T-helper 2 cell treated with Interferon-gamma antibody and Interleukin-4, amounts not matched to agents 100 ng/mL and 5 ng/mL, for 36 hours (primary cell): ENCODE data around the gene FIBCD1. TPM values are rescaled to one million over a fixed set of nuclear protein-coding genes. Genes with fewer than 3 reads are reported as not detected.

Experiments
- intact Hi-C: fragments of 100-400 bp; cut with micrococcal nuclease; formaldehyde crosslinking; loops from one replicate; pipeline ENCODE4 v1.15.1; 2023
- total RNA-seq: library from RNA; stranded (reverse); gene quantifications from 2 replicates; pipeline ENCODE4 v1.2.3, GENCODE V29; 2022

FIBCD1 gene, protein sequence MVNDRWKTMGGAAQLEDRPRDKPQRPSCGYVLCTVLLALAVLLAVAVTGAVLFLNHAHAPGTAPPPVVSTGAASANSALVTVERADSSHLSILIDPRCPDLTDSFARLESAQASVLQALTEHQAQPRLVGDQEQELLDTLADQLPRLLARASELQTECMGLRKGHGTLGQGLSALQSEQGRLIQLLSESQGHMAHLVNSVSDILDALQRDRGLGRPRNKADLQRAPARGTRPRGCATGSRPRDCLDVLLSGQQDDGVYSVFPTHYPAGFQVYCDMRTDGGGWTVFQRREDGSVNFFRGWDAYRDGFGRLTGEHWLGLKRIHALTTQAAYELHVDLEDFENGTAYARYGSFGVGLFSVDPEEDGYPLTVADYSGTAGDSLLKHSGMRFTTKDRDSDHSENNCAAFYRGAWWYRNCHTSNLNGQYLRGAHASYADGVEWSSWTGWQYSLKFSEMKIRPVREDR
- not detected in 2 replicates for total RNA-seq

DNA sequence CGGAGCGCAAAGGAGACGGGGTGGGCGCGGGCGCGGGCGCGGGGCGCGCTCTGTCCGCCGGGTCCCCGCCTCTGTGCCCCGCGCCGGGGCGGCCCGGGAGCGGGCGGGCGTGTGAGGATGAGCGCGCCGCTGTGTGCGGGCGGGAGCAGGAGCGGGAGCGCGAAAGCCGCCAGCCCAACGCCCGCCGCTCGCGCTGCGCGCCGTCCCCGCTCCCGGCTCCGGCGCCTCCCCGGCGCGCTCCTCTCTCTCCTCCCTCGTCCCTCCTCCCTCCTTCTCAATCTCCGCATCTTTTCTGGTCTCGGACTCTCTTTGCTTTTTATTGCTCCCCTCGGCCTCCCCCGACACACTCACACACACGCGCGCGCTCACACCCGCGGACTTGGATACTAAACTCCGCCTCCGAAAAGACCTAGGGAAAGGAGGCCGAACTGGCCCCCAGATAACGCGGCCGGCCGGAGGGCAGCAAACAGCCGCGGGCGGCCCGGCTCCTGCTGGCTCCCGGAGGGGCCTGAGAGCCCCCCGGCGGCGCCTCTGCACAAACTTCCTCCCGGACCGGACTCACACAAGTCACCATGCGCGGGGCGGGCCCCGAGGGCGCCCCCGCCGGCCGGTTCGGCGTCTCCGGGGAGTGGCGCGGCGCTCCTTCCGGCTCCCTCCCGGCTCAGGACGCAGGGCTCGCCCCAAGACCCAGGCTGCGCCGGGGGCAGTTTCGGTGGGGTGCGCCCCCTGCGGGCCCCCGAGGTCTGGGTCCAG is at the start of gene FIBCD1:
Gene FIBCD1 (minus strand): TSS at position 596 of the 753 bp plus-strand sequence. CDS start 640 bp downstream, outside the sequence.
- intact Hi-C loops, result no loop called here

DNA sequence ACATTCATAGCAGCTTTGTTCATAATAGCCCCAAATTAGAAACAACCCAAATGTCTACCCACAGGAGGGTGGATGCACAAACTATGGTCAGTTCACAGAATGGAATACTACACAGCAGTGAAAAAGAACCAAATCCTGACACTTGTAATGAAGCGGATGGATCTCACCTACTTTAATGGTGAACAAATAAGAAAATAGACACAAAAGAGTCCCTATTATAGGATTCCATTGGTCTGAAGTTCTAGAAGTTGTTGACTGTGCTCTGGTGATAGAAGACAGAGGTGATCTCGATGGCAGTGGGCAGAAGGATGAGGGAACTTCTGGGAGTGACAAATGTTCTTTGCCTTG is 49.3 kb upstream of the FIBCD1 start:
- intact Hi-C loops, result no loop called here

DNA sequence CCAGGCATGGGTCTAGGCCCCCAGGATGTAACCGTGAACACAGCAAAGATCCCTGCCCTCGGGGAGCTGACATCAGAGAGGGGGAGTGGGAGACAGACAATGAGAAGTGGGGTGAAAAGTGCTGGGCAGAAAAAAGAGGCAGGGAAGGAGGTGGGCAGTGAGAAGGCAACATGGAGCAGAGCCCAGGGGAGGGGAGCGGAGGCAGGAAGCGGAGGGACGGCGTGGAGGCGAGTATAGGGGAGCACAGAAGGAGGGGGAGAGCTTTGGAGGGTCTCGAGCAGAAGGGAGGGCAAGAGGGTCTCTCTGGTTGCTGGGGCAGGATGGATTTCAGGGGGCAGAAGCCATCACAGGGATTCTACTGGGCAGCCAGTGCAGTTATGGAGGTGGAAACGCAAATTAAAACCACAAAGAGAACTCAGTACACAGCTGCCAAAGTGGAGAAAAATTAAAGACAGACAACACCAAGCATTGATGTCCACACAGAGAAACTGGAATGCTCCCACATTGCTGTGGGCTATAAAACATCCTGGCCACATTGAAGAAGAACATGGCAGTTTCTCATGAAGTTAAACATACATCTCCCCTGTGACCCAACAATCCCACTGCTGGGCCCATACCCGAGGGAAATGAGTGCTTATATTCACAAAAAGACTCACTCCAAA is 48.8 kb upstream of the FIBCD1 start:
- intact Hi-C loops, result no loop called here

DNA sequence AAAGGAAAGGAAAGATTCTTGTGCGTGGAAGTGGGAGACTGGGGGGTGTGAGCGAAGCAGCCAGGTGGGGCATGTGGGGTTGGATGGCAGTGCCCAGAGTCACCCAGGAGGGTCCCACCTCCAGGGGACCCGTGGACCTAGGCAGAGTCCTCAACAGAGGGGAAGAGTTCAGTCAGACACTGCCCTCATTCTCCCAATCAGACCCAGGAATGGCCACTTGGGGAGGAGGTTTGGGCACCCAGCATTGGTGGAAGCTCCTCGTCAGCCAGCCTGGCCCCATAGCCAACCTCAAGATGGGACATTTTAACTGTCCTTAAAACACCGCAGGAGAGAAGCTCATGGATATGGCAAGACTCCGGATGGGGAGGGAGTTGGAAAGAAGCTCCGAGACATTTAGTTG is 48.0 kb upstream of the FIBCD1 start:
- intact Hi-C loops, result no loop called here

DNA sequence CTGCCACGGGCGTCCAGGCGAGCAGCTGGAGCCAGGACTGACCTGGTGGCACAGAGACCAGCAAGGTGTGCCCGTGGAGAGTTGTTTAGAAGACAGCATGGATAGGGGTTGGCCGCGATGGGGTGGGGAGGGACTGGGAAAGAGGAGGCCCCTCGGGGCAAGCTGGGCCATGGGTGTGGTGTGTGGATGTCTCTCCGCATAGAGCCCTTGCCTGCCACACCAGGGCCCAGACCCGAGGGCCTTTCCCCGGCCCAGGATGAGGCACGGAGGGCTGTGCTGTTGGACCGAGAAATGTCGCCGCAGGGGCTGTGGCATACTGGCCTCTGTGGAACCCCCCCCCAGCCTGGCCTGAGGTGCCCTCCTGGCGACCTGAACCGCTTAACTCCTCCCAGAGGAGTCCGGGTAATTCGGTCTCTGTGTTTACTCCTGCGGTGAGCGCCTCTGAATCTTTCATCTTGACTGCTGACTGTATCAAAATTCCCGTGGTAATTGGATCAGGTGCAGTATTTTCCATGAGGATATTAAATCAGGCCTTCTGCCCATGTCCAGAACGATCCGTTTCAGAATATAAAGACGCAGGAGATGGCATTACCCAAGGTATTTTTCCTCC is 47.4 kb upstream of the FIBCD1 start:
- intact Hi-C loops, result no loop called here

DNA sequence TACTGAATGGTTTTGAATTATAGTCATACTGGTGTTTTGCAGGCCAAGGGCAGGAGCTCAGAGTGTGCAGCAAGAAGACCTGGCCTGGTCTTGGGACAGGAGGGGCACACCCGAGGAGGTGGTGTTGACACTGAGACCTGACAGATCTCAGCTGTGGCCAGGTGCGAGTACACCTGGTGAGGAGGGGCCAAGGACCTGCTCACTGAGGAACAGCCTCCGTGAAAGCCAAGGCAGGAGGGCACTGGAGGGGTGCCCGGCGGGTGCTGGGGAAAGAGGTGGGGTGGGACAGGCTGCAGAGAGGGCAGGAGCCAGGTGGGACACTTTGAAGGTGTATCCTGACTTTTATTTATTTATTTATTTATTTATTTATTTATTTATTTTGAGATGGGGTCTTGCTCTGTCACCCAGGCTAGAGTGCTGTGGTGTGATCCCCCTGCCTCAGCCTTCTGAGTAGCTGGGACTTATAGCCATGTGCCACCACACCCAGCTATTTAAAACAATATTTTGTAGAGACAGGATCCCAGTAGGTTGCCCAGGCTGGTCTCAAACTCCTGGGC is 46.6 kb upstream of the FIBCD1 start:
- intact Hi-C loops, result no loop called here

DNA sequence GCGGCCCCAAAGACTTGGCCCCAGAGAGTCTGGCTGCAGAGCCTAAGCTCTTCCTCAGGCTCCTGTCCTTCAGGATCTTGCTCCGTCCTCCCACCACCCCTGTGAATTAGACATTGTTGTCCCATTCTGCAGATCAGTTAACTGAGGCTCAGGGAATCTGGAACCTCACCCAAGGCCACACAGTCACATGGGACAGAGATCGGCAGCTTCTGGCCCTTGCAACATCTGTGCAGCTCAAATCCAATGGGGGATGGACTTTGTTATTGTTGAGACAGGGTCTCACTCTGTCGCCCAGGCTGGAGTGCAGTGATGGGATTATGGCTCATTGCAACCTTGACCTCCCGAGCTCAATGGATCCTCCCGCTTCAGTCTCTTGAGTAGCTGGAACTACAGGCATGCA is 46.0 kb upstream of the FIBCD1 start:
- intact Hi-C loops, result no loop called here

DNA sequence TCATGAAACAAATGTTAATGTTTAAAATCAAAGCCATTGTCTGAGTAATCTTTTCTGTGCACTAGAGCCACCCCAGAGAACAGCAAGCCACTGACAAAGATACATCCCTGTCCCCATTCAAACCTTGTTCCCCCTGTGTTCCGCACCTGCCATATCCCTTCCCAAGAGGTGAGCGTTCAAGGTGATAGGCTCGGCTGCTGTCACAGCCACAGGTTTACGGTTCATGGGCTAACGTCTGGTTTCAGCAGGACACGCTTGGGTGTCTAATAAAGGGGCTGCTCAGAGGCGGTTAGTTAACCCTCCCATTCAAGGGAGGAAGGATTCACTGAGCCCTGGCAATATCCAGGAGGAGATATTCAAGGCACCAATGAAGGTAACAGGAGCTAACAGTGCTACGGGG is 45.5 kb upstream of the FIBCD1 start:
- intact Hi-C loops, result no loop called here

DNA sequence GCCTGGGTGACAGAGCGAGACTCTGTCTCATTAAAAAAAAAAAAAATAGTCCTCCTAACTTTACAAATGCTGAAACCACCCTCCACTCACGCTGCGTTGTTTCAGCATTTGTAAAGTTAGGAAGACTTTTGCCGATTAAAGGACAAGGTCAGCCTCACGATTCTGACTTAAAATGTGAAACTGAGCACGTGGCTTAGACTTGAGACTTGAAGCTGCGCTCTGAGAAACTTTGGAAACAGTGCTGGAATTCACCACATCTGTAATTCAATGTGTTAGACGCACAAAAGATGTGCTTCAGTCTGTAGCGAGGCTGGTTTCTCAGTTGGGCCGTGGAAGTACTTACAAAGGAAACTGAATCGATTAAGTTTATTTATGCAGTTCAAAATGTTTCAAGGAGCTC is 44.9 kb upstream of the FIBCD1 start:
- intact Hi-C loops, result no loop called here

DNA sequence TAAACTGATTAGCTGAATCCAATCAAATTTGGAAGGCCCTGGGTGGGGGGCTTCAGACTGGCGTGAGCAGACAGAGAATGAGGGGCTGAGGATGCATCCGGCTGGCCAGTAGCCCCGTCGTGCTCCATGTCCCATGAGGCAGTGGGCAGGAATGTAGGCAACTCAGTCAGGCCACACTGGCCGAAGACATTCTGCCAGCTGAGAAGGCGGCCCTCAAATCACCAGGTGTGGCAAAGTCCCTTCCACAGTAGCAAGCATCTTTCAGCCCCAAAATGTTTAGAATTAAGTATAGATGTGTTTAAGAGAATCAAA is 44.3 kb upstream of the FIBCD1 start:
- intact Hi-C loops, result no loop called here

DNA sequence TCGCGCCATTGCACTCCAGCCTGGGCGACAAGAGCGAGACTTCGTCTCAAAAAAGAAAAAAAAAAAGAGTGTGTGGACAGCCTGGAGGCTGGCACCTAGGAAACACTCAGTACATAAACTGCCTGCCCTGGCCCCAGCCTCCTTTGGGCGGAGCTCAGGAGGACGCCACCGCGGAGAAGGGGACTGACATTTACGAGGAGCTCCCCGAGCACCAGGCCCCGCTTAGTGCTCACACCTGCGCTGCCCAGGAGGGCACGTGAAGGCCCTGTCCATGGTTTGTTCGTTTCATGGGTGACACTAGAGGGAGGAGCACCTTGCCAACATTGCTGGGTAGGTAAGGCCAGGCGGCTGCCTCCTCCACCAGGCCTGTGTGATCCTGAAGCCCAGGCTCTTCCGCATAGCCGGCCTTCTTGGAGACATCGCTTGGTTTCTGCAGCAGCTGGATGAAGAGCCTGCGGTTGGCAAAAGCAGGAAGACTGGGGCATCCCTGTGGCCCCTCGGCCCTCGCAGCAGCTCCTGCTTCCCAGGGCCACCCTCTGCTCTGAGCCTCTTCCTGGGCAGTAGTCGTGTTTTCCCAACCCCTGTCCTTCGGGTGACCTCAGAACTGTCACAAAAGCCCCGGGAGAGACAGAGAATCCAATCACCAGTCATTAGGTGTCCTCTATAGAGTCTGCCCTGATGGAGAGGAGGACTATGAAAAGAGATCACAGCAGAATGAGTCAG is 43.8 kb upstream of the FIBCD1 start:
- intact Hi-C loops, result no loop called here

DNA sequence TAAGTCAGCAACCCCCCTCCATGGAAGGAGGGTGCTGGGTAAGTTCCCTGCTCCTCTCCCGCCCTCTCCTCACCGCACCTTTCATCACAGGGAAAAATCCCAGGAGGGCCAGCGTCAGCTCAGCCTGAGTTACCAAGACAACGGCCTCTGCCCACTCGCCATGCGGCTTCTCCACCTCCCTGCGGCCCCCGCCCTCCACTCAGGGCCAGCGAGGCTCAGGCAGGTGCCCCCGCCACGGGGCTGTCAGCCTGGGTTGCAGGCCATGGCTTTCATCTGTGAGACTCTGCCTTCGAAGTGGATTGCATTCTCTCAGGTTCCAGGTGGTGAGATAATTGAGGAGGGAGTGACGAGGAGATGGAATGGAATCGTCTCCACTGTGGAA is 42.7 kb upstream of the FIBCD1 start:
- intact Hi-C loops, result no loop called here

DNA sequence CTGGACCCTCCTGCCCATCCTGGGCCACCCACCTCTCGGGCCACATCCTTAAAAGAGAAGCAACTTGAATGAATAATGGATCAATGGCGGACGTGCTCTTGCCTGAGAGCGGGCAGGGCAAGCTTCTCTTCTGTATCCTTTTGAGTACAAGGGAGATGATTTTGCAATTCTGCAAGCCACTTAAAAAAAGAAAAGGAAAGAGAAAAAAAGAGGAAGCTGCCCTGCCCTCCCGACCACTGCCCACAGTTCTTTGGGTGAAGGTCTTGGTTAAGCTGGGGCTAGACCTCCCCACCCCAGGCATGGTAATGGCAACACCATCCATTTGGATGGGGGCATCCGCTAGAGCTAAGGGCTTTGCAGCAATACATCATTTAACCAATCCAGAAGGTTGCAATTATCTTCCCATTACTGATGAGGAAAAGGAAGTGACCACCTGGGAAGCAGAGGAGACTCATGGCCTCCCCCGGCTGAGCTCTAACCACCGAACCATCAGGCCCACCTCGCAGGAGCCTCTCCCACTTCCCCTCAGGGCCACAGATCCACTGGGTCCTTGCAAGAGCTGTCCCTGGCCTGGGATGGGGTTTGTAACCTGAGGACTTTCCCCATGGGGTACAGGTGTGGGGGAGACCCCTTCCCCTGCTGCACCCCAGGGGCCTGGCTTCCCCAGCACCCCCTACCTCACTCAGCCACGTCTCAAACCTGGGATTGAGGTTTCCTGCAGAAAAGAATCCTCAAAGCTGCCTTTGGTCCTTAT is 42.1 kb upstream of the FIBCD1 start:
- intact Hi-C loops, result no loop called here

DNA sequence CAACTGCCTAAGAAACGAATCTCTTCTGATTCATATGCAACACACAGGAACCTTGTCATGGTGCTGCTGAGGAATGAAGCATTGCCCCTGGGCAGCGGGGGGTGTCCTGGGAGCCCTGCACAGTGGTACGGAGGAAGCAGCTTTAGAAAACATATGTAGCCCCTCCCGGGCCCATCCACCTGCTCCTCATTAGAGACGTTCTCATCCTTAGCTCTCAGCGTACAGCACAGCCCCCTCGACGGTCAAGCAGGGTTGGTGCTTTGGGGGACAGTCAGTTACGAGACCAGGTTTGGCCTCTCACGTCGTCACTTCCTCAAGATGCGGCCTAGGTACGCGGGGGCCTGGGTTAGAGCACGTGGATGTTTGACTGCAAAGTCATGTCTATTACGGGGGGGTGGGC is 41.5 kb upstream of the FIBCD1 start:
- intact Hi-C loops, result no loop called here

DNA sequence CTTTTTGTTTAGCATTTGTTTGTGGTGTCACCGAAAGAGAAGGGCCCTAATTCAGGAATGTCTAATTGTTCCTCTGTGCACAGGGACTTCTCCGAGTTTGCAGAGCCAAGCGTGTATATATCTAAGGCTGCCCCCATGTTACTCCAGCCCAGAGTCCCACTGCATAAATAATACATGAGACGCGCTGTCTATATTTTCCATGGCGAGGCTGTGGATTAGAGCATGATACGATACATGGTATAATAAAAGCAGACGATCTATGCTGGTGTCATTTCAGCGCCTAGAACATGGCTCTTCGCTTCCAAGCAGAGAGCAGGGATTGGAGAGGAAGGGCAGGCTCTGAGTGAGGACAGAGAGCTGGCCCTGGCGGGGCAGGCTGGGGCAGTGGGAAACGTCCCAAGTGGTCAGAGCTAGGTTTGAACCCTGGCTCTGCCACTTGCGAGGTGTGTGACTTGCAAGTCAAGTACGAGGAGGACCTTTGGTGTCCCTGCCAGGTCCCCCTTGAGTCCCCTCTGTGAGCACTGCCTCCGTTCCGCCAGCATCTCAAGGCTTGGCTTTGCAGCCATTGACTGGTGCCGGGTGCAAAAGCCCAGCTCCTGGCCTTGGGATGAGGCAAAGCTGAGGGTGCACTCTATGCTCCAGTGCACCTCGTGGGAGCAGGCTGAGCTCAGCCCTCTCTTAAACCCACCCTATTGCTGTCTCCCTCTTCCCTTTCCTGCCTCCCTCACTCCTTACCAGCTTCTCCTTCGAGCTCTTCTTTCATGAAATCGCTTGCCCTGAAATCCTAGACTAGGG is 40.7 kb upstream of the FIBCD1 start:
- intact Hi-C loops, result no loop called here

DNA sequence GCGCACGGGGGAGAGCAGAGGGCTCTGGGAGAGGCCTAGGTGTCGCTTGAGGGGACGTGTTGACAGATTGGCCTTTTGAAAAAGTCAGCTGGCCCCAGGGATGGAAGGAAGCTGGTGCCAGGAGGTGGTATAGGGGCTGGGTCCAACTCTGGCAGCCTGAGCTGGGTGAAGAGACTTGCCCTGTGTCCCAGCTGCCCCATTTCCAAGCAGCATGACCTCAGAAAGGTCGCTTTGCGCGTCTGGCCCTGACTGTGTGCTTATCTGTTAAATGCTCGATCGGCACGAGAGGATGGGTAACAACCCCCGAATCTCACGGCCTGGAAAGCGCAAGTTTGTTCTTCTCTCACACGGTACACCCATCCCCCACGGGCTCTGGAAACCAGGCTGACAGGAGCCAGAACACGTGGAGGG is 38.8 kb upstream of the FIBCD1 start:
- intact Hi-C loops, result no loop called here

DNA sequence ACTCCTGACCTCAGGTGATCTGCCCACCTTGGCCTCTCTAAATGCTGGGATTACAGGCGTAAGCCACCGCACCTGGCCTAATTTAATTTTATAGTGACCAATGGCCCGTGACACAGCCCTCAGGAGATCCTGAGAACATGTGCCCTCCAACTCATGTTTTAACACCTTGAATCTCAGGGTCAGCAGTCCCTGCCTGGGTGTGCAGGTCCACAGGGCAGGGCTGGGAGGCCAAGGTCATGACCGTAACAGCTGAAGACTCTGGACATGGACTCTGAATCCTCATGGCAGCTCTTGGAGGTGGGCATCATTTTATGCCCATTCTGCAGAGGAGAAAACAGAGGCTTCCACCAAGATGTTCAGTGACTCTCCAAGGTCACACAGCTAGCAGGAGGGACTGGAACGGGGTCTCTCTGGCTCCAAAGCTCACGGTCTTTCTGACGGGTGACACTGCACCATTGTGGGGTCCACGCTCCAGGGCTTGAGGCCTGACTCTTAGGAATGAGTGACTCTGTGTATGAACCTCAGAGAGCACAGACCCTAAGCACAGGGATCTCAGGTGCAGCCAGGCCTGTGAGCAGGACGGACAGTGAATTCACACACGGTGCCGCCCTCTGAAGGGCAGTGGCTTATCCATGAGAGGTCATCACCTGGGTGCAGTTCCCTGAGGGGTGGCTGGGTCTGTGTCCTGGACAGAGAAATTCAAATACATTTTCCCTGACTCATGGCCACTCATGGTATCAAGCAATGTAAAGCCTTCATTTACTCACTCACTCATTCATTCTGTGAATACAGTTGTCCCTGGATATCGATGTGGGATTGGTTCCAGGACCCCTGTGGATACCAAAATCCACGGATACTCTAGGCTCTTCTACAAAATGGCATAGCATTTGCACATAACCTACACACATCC is 37.1 kb upstream of the FIBCD1 start:
- intact Hi-C loops, result no loop called here

DNA sequence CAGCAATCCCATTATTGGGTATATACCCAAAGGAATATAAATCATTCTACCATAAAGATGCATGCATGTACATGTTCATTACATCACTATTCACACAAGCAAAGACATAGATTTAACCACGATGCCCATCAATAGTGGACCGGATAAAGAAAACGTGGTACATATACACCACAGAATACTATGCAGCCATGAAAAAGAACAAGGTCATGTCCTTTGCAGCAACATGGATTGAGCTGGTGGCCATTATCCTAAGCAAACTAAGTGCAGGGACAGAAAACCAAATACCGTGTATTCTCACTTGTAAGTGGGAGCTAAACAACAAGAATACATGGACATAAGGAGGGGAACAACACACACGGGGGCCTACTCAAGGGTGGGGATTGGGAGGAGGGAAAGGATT is 36.1 kb upstream of the FIBCD1 start:
- intact Hi-C loops, result no loop called here
